ENCODE results near the gene NOD2. TPM values are rescaled to one million over a fixed set of nuclear protein-coding genes. Genes with fewer than 3 reads are reported as not detected.

Gene NOD2
- total RNA-seq, 1 donor from 2014 or later = 0.63 TPM

DNA sequence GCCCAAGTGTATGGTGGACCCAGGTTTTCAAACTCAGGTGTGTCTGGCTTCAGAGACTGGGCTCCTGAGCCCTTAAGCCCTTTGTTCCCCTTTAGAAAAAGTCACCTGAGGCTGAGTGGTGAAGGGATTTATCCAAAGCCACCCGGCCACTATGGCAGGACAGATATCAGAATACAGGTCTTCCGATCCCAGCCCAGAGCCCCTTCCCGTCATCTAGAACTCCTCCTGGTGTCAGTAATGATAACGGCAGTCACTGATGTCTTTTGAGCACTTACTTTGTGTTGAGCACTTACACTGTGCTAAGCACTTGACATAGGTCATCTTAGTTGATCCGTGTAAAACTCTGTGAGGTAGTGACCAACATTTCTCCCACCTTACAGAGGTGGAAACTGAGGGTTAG is 16.6 kb downstream of the NOD2 start:
- H3K27ac Mint-ChIP-seq = no peak overlapping the region
- H3K4me3 Mint-ChIP-seq = no peak overlapping the region
- H3K9me3 Mint-ChIP-seq = peaks cover 9% of the 10 kb centered on the region
- TF ChIP-seq, protein P1, sequence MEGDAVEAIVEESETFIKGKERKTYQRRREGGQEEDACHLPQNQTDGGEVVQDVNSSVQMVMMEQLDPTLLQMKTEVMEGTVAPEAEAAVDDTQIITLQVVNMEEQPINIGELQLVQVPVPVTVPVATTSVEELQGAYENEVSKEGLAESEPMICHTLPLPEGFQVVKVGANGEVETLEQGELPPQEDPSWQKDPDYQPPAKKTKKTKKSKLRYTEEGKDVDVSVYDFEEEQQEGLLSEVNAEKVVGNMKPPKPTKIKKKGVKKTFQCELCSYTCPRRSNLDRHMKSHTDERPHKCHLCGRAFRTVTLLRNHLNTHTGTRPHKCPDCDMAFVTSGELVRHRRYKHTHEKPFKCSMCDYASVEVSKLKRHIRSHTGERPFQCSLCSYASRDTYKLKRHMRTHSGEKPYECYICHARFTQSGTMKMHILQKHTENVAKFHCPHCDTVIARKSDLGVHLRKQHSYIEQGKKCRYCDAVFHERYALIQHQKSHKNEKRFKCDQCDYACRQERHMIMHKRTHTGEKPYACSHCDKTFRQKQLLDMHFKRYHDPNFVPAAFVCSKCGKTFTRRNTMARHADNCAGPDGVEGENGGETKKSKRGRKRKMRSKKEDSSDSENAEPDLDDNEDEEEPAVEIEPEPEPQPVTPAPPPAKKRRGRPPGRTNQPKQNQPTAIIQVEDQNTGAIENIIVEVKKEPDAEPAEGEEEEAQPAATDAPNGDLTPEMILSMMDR (IDR thresholded peaks at IDR 0.05; ENCODE audit: unreplicated experiment) = no peak
- DNase-seq (ENCODE audit: low spot score in 2 of 2, unreplicated experiment in 2 of 2) = no peak
- peaks cover 13% of the 10 kb centered on the region for H3K27me3 Mint-ChIP-seq (ENCODE audit: low read depth)
- H3K36me3 Mint-ChIP-seq = peaks cover under 1% of the 10 kb centered on the region
- no peaks in the 10 kb centered on the region for H3K4me1 Mint-ChIP-seq

DNA sequence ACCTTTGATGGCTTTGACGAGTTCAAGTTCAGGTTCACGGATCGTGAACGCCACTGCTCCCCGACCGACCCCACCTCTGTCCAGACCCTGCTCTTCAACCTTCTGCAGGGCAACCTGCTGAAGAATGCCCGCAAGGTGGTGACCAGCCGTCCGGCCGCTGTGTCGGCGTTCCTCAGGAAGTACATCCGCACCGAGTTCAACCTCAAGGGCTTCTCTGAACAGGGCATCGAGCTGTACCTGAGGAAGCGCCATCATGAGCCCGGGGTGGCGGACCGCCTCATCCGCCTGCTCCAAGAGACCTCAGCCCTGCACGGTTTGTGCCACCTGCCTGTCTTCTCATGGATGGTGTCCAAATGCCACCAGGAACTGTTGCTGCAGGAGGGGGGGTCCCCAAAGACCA is 17.6 kb downstream of the NOD2 start:
- H3K27ac Mint-ChIP-seq = no peak overlapping the region
- no peaks in the 10 kb centered on the region for H3K36me3 Mint-ChIP-seq
- TF ChIP-seq, protein P1 (IDR thresholded peaks at IDR 0.05; ENCODE audit: unreplicated experiment) = no peak
- no peaks in the 10 kb centered on the region for H3K9me3 Mint-ChIP-seq
- no peaks in the 10 kb centered on the region for H3K4me1 Mint-ChIP-seq
- peaks cover 10% of the 10 kb centered on the region for H3K27me3 Mint-ChIP-seq (ENCODE audit: low read depth)
- H3K4me3 Mint-ChIP-seq = no peak overlapping the region
- no peak for DNase-seq (ENCODE audit: low spot score in 2 of 2, unreplicated experiment in 2 of 2)

DNA sequence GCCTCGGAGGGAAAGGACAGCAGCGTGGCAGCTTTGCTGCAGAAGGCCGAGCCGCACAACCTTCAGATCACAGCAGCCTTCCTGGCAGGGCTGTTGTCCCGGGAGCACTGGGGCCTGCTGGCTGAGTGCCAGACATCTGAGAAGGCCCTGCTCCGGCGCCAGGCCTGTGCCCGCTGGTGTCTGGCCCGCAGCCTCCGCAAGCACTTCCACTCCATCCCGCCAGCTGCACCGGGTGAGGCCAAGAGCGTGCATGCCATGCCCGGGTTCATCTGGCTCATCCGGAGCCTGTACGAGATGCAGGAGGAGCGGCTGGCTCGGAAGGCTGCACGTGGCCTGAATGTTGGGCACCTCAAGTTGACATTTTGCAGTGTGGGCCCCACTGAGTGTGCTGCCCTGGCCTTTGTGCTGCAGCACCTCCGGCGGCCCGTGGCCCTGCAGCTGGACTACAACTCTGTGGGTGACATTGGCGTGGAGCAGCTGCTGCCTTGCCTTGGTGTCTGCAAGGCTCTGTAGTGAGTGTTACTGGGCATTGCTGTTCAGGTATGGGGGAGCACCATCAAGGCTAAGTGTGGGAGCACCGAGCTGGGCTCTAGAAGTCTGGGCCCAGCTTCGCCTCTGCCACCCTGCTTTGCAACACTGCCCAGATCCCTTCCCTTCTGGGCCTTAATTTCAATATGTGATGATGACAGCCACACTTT is 18.6 kb downstream of the NOD2 start:
- Mint-ChIP-seq H3K4me1 (no peaks in the 10 kb centered on the region), H3K4me3 (no peak overlapping the region), H3K27ac (no peak overlapping the region), H3K27me3 (ENCODE audit: low read depth) (peaks cover 7% of the 10 kb centered on the region), H3K9me3 (no peaks in the 10 kb centered on the region), H3K36me3 (no peaks in the 10 kb centered on the region)
- TF ChIP-seq, protein P1 (IDR thresholded peaks at IDR 0.05; ENCODE audit: unreplicated experiment) = no peak
- DNase-seq (ENCODE audit: low spot score in 2 of 2, unreplicated experiment in 2 of 2) = no peak

DNA sequence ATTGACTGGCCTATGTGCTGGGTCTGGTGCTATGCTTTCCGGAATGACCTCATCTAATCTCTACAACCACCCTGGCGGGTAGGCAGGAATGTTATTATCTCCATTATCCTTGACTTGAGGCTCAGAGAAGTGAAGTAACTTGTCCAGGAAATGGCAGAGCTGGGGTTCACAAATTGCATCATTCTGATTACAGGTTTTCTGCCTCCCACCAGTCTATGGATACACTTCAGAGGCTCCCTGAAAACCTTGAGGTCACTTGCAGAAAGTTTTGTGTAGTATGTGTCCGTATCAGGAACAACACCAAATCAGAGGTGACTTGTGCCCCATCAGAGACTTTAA is 19.1 kb downstream of the NOD2 start:
- DNase-seq (ENCODE audit: low spot score in 2 of 2, unreplicated experiment in 2 of 2) = no peak
- TF ChIP-seq, protein P1 (IDR thresholded peaks at IDR 0.05; ENCODE audit: unreplicated experiment) = no peak
- H3K27me3 Mint-ChIP-seq (ENCODE audit: low read depth) = peaks cover 4% of the 10 kb centered on the region
- no peaks in the 10 kb centered on the region for H3K4me1 Mint-ChIP-seq
- H3K4me3 Mint-ChIP-seq = no peak overlapping the region
- H3K9me3 Mint-ChIP-seq = no peaks in the 10 kb centered on the region
- no peak overlapping the region for H3K27ac Mint-ChIP-seq
- no peaks in the 10 kb centered on the region for H3K36me3 Mint-ChIP-seq

DNA sequence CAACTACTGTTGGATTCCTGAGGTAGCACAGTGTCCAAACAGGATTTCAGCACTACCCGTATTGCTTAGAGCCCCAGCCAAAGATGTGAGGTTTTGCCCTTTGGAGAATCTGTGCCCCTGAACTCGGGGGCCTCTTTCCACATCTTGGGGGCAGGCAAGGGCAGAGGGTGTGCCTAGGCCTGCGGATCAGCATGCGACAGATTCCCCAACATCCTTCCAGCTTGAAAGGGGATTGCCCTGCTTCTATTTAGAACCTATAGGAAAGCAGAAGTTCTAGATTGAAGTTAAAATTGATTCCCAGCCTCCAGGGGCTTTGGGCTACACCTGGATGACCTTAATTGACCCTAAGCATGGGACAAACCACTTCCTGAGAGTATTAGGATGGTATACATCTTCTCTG is 19.6 kb downstream of the NOD2 start:
- H3K4me3 Mint-ChIP-seq = no peak overlapping the region
- no peak overlapping the region for H3K27ac Mint-ChIP-seq
- TF ChIP-seq, protein P1 (IDR thresholded peaks at IDR 0.05; ENCODE audit: unreplicated experiment) = no peak
- no peaks in the 10 kb centered on the region for H3K9me3 Mint-ChIP-seq
- H3K4me1 Mint-ChIP-seq = peaks cover under 1% of the 10 kb centered on the region
- H3K27me3 Mint-ChIP-seq (ENCODE audit: low read depth) = peaks cover 2% of the 10 kb centered on the region
- DNase-seq (ENCODE audit: low spot score in 2 of 2, unreplicated experiment in 2 of 2) = no peak
- no peaks in the 10 kb centered on the region for H3K36me3 Mint-ChIP-seq

DNA sequence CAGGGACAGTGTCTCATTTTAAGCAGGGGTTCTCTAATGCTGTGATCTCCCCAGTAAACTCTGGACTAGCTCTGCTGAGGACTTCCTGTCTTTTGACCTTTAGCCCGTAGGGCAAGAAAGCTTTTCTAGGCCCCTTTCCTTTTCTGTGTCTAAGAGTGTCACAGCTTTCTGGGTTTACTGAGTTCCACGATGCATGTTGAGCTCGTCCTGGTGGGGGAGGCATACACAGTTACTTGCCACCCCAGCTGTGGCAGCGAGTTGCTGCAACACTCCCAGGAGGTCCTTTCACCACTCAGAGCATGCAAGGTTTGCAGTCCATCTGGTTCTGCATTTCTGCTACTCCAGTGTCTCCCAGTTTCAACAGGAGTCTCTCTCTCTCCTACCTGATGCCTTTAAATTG is 23.7 kb downstream of the NOD2 start:
- H3K27me3 Mint-ChIP-seq (ENCODE audit: low read depth) = no peaks in the 10 kb centered on the region
- H3K4me3 Mint-ChIP-seq = no peak overlapping the region
- peaks cover 8% of the 10 kb centered on the region for H3K4me1 Mint-ChIP-seq
- H3K36me3 Mint-ChIP-seq = no peaks in the 10 kb centered on the region
- no peak overlapping the region for H3K27ac Mint-ChIP-seq
- TF ChIP-seq, protein P1 (IDR thresholded peaks at IDR 0.05; ENCODE audit: unreplicated experiment) = no peak
- no peaks in the 10 kb centered on the region for H3K9me3 Mint-ChIP-seq
- no peak for DNase-seq (ENCODE audit: low spot score in 2 of 2, unreplicated experiment in 2 of 2)
